Transverse colon (tissue), 4 donors: ENCODE measurements around the gene SYT3. TPM values are rescaled to one million over a fixed set of nuclear protein-coding genes. Genes with fewer than 3 reads are reported as not detected.

ENCODE experiments used
- DNase-seq: peaks from one replicate; pipeline ENCODE4 v3.0.0-alpha.2; 2019
- H3K27ac ChIP-seq, 4 donors: fragments of 200-600 bp; sonication (generic); 2 replicates each; pipeline ENCODE4 v1.5.1; 2016 to 2018; ENCODE audit warnings: inconsistent platforms in 4 of 4
- H3K27me3 ChIP-seq: fragments of 200-600 bp; sonication (generic); 2 replicates; pipeline ENCODE4 v1.5.1; 2017; ENCODE audit warnings: inconsistent platforms
- H3K36me3 ChIP-seq, 4 donors: fragments of 200-600 bp; sonication (generic); 2 replicates each; pipeline ENCODE4 v1.5.1; 2017 to 2019; ENCODE audit warnings: inconsistent platforms in 4 of 4
- H3K4me1 ChIP-seq, 4 donors: fragments of 200-600 bp; sonication (generic); 2 replicates each; pipeline ENCODE4 v1.5.1; 2017 to 2020; ENCODE audit warnings: inconsistent platforms in 4 of 4
- H3K4me3 ChIP-seq, 4 donors: fragments of 200-600 bp; sonication (generic); 1 replicate in 1 of 4; 2 replicates in 3 of 4; pipeline versions ENCODE4 v1.5.1 to v1.6.1; 2017 to 2019; ENCODE audit warnings: inconsistent platforms in 4 of 4
- H3K9me3 ChIP-seq, 2 donors: fragments of 200-600 bp; sonication (generic); 2 replicates each; pipeline ENCODE4 v1.5.1; 2017 to 2019; ENCODE audit warnings: inconsistent platforms in 2 of 2
- EP300 ChIP-seq: sonication (generic); formaldehyde crosslinking; IDR thresholded peaks from one replicate; pipeline ENCODE4 v1.6.1; 2017; ENCODE audit warnings: antibody characterized with exemption, low read depth
- POLR2A ChIP-seq: fragments of 450-650 bp; IDR thresholded peaks from one replicate; pipeline ENCODE4 v1.6.1; 2016; ENCODE audit warnings: antibody characterized with exemption, mild to moderate bottlenecking, moderate library complexity
- POLR2AphosphoS5 ChIP-seq, 3 donors: sonication (generic); formaldehyde crosslinking; IDR thresholded peaks; one replicate each; pipeline ENCODE4 v1.6.1; 2016; ENCODE audit warnings: antibody characterized with exemption in 3 of 3
- WGBS, 2 donors: methylation state at CpG; one replicate each; pipeline ENCODE4 v1.1.5; 2018; ENCODE audit warnings: low coverage in 1 of 2; 5-methylcytosine and 5-hydroxymethylcytosine counted together
- in situ Hi-C, 4 donors: fragments of 200-750 bp; cut with MboI; loops; one replicate each; pipeline versions ENCODE4 v1.15.0 to v1.15.1; 2017; ENCODE audit warnings: low sequenced_read_pairs in 3 of 4, low pct_ligation_motif_present in 1 of 4, low pct_unique_long_range_greater_than_20kb in 1 of 4
- intact Hi-C: fragments of 100-400 bp; cut with DNase I; formaldehyde crosslinking; loops from one replicate; pipeline ENCODE4 v1.15.1; 2023; ENCODE audit warnings: low total_unique reads
- total RNA-seq, 4 donors: library from RNA; depleted of rRNA; stranded (reverse); fragments of >200 nt; gene quantifications; one replicate each; pipeline ENCODE4 v1.1.0, GENCODE V29; 2016
- TF ChIP-seq, protein P1 (sequence below), 5 experiments: fragments of 200-600 bp in 3 of 5; fragments of 450-650 bp in 2 of 5; sonication (generic) in 3 of 5; IDR thresholded peaks; 1 replicate in 2 of 5; 2 replicates in 3 of 5; pipeline ENCODE4 v1.5.1; 2016 to 2017; ENCODE audit warnings: antibody characterized with exemption in 5 of 5, inconsistent platforms in 3 of 5, mild to moderate bottlenecking in 2 of 5, moderate library complexity in 1 of 5

SYT3 gene
- total RNA-seq, 4 donors from 2014 or later: 0.64 TPM; not detected in 3

GRCh38 chr19:50638600-50638999, 1.1 kb downstream of the SYT3 start:
- H3K27me3 ChIP-seq: peaks cover 65% of the 10 kb centered on the region
- H3K36me3 ChIP-seq: no peaks in the 10 kb centered on the region
- peaks cover 0 to 6% (median 1%) of the 10 kb centered on the region in 4 donors for H3K4me1 ChIP-seq
- intact Hi-C loops: no loop called here
- TF ChIP-seq POLR2A (no peak), POLR2AphosphoS5 (IDR thresholded peaks at IDR 0.05) (no peak), EP300 (no peak)
- H3K27ac ChIP-seq: no peak overlapping the region
- no peak for DNase-seq
- 40 to 54% methylated on average over 9 to 10 of the region's 10 CpGs for WGBS, 2 donors
- H3K9me3 ChIP-seq: peaks cover 7 to 12% of the 10 kb centered on the region in 2 donors
- in situ Hi-C loops: loop anchor here in 1 of 4 donors (25.0 kb wide), 1 partner anchor 551 kb away; no protein-coding TSS in a partner anchor
- H3K4me3 ChIP-seq: peak overlapping the region in 1 of 4 donors; percentile 35

DNA sequence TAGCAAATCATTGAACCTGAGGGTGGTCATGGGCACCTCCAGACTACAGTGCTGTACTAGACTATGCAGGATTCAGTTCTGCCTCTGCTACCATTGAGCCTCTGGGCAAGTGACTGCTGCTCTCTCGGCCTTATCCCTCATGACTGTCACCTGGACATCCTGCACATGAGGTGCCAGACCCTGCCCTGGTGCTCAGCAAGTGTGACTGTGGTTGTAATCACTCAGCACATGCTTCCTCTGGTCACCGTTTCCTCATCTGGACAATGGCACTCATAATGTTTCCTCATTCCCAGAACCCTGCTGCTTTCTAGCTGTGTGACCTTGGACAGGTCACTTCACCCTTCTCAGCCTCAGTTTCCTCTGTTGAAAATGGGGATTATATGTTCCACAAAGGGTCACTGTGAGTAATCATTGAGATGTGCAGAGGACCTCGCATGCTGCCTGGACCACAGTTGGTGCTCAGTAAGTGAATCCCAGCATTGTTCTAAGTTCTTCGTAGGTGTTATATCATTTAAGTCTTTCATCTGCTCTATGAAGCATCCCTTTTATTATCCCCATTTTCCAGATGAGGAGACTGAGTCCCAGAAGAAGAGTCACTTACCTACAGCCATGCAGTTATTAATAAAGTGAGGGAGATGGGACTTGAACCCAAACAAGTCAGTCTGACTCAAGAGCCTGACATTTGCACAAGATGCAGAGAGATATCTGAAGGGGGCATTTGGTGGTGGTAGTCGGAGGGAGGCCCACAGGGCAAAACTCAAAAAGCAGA, 3.2 kb downstream of the SYT3 start:
- in situ Hi-C loops: loop anchor here in 1 of 4 donors (25.0 kb wide), 1 partner anchor 549 kb away; no protein-coding TSS in a partner anchor
- TF ChIP-seq EP300: no peak
- TF ChIP-seq, protein P1, sequence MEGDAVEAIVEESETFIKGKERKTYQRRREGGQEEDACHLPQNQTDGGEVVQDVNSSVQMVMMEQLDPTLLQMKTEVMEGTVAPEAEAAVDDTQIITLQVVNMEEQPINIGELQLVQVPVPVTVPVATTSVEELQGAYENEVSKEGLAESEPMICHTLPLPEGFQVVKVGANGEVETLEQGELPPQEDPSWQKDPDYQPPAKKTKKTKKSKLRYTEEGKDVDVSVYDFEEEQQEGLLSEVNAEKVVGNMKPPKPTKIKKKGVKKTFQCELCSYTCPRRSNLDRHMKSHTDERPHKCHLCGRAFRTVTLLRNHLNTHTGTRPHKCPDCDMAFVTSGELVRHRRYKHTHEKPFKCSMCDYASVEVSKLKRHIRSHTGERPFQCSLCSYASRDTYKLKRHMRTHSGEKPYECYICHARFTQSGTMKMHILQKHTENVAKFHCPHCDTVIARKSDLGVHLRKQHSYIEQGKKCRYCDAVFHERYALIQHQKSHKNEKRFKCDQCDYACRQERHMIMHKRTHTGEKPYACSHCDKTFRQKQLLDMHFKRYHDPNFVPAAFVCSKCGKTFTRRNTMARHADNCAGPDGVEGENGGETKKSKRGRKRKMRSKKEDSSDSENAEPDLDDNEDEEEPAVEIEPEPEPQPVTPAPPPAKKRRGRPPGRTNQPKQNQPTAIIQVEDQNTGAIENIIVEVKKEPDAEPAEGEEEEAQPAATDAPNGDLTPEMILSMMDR (IDR thresholded peaks at IDR 0.05): no peak
- TF ChIP-seq POLR2AphosphoS5 (IDR thresholded peaks at IDR 0.05): no peak
- TF ChIP-seq POLR2A: no peak
- H3K4me3 ChIP-seq: no peak overlapping the region
- no peak overlapping the region for H3K27ac ChIP-seq
- H3K36me3 ChIP-seq: no peaks in the 10 kb centered on the region
- H3K9me3 ChIP-seq: peaks cover 8 to 17% of the 10 kb centered on the region in 2 donors
- intact Hi-C loops: no loop called here
- H3K4me1 ChIP-seq: peaks cover 0 to 6% (median 1%) of the 10 kb centered on the region in 4 donors
- 63 to 68% methylated on average over 2 to 5 of the region's 5 CpGs for WGBS, 2 donors
- peaks cover 49% of the 10 kb centered on the region for H3K27me3 ChIP-seq
- no peak for DNase-seq

DNA sequence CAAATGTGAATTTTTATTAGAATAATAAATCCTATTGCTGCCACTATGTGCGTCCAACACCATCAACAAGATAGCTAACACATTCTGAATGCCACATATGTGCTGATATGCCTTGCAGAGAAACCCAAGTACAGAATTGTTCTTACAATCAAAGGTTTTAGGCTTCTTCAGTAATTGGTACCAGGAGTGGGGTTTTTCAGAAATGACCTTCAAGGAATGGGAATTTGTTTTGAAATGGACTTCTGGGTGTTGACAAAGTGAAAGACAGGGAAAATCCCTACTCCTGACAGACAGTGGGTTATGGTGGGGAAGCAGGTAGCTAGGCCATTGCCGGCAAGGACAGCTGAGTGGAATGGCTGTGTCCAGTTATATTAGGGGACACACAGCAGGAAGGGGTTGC, 5.7 kb downstream of the SYT3 start:
- WGBS, 2 donors: 78 to 94% methylated on average over 1 to 2 of the region's 2 CpGs

DNA sequence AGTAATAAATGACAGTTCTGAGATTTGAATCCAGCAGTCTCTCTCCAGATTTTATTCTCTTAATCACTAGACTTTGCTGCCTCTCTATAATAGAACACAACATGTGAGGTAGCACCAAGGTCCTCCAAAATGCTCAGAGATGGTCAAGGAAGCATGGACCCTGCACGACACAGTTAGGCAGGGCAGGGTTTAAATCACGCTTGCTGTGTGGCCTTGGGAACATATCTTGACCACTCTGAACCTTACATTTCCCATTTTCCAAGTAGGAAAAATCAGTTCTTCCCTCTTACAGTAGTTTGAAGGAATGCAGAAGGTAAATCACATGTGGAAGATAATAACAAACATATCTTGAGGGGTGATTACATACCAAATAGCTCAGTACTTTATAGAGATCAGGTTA, 6.3 kb downstream of the SYT3 start:
- Histone ChIP-seq H3K4me3 (no peak overlapping the region), H3K9me3 (peaks cover 8 to 17% of the 10 kb centered on the region in 2 donors), H3K4me1 (no peaks in the 10 kb centered on the region), H3K36me3 (no peaks in the 10 kb centered on the region), H3K27me3 (peaks cover 26% of the 10 kb centered on the region), H3K27ac (no peak overlapping the region)
- TF ChIP-seq POLR2AphosphoS5 (IDR thresholded peaks at IDR 0.05) (no peak), POLR2A (no peak), EP300 (no peak)
- TF ChIP-seq, protein P1 (IDR thresholded peaks at IDR 0.05): no peak
- intact Hi-C loops: no loop called here
- DNase-seq: no peak
- in situ Hi-C loops: loop anchor here in 1 of 4 donors (25.0 kb wide), 1 partner anchor 546 kb away; no protein-coding TSS in a partner anchor
- WGBS, 2 donors: 73 to 77% methylated on average over 2 of the region's 2 CpGs

More for the DNA sequence above, 5.7 kb downstream of the SYT3 start:
- DNase-seq: no peak
- intact Hi-C loops (no loop called here), in situ Hi-C loops (loop anchor here in 1 of 4 donors (25.0 kb wide), 1 partner anchor 547 kb away; no protein-coding TSS in a partner anchor)
- Histone ChIP-seq H3K9me3 (peaks cover 8 to 17% of the 10 kb centered on the region in 2 donors), H3K27me3 (peaks cover 32% of the 10 kb centered on the region), H3K4me3 (no peak overlapping the region), H3K36me3 (no peaks in the 10 kb centered on the region), H3K4me1 (peaks cover 0 to under 1% (median 0%) of the 10 kb centered on the region in 4 donors), H3K27ac (no peak overlapping the region)
- TF ChIP-seq POLR2A: no peak
- no peak for TF ChIP-seq EP300
- no peak for TF ChIP-seq POLR2AphosphoS5 (IDR thresholded peaks at IDR 0.05)
- TF ChIP-seq, protein P1 (IDR thresholded peaks at IDR 0.05): no peak
